ENCODE measurements around the gene TPST2. TPM values are rescaled to one million over a fixed set of nuclear protein-coding genes. Genes with fewer than 3 reads are reported as not detected.

TPST2 gene
- total RNA-seq, 4 donors from 2014 or later = 39.1 to 83.4 (median 60.6) TPM

GRCh38 chr22:26597026-26597425, 7.1 kb upstream of the TPST2 start:
- no peaks in the 10 kb centered on the region for H3K9me3 ChIP-seq
- no peak overlapping the region for H3K27ac ChIP-seq
- no peaks in the 10 kb centered on the region for H3K36me3 ChIP-seq
- peaks cover 0 to 6% (median 1%) of the 10 kb centered on the region in 4 donors for H3K4me1 ChIP-seq
- no peak for DNase-seq (ENCODE audit: low spot score in 2 of 2)
- H3K27me3 ChIP-seq = no peaks in the 10 kb centered on the region
- no peak for TF ChIP-seq CTCF (IDR thresholded peaks at IDR 0.05)
- TF ChIP-seq EP300 (IDR thresholded peaks at IDR 0.05) = no peak
- no peak for TF ChIP-seq POLR2A (IDR thresholded peaks at IDR 0.05)
- no peak overlapping the region for H3K4me3 ChIP-seq
- WGBS, 2 donors = 71 to 81% methylated on average over 4 of the region's 4 CpGs

DNA sequence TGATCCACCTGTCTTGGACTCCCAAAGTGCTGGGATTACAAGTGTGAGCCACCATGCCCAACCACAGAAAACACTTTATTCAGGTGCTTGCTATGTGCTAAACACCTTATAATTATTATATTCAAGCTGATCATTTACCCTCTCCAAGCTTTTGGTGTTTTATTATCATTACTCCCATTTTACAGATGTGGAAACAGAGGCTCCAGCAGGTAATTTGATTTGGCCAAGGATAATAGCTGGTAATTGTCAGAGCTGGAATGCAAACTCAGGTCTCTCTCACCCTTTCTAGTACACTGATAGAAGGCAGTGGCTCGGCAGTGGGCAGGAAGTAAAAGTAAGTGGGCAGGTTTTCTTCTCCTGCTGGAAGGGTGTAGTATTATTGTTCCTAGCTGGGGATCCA, 3.8 kb upstream of the TPST2 start:
- Histone ChIP-seq H3K4me1 (peaks cover 0 to 23% (median 6%) of the 10 kb centered on the region in 4 donors), H3K36me3 (no peaks in the 10 kb centered on the region), H3K27me3 (no peaks in the 10 kb centered on the region), H3K9me3 (no peaks in the 10 kb centered on the region), H3K4me3 (no peak overlapping the region), H3K27ac (no peak overlapping the region)
- no peak for DNase-seq (ENCODE audit: low spot score in 2 of 2)
- TF ChIP-seq CTCF (IDR thresholded peaks at IDR 0.05) = no peak
- no peak for TF ChIP-seq POLR2A (IDR thresholded peaks at IDR 0.05)
- TF ChIP-seq EP300 (IDR thresholded peaks at IDR 0.05) = no peak
- WGBS, 2 donors = 18 to 44% methylated on average over 1 of the region's 1 CpG

- TF ChIP-seq POLR2A (IDR thresholded peaks at IDR 0.05) (no peak), CTCF (IDR thresholded peaks at IDR 0.05) (no peak), EP300 (IDR thresholded peaks at IDR 0.05) (no peak)
- H3K27me3 ChIP-seq = no peaks in the 10 kb centered on the region
- 70 to 81% methylated on average over 4 of the region's 4 CpGs for WGBS, 2 donors
- H3K4me1 ChIP-seq = peaks cover 0 to 23% (median 8%) of the 10 kb centered on the region in 4 donors
- no peaks in the 10 kb centered on the region for H3K9me3 ChIP-seq
- no peaks in the 10 kb centered on the region for H3K36me3 ChIP-seq
- no peak for DNase-seq (ENCODE audit: low spot score in 2 of 2)
- H3K4me3 ChIP-seq = no peak overlapping the region
- H3K27ac ChIP-seq = no peak overlapping the region
These were observed 2.5 kb upstream of the TPST2 start for GRCh38 chr22:26592421-26592891.

DNA sequence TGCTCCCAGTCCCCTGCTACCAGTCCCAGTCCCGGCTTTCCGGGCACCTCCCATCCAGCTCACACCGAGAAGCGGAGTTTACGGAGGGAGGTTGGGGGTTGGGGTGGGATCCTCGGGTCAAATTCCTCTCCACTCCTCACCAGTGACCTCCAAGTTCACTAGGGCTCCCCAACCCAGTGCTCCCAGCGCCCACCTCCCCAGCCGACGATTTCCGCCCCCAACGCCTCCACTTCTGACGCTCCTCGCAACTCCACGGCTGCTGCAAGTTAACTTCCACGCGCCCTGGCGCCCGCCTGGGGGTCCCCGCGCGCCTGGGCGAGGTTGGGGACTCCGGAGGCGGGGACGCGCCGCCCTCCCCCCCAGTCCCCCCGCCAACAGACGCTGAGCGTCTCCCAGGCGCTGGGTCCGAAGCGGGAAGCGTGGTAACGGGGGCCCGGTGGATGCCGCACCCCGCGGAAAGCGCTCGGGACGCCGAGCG, 526 bp downstream of the TPST2 start:
- Histone ChIP-seq H3K4me1 (peaks cover 0 to 39% (median 14%) of the 10 kb centered on the region in 4 donors), H3K36me3 (no peaks in the 10 kb centered on the region), H3K4me3 (peak overlapping the region; percentile 70 to 96 (median 78)), H3K27ac (peak overlapping the region; percentile 33 to 93 (median 85)), H3K27me3 (no peaks in the 10 kb centered on the region), H3K9me3 (no peaks in the 10 kb centered on the region)
- TF ChIP-seq POLR2A (IDR thresholded peaks at IDR 0.05) (no peak), CTCF (IDR thresholded peaks at IDR 0.05) (no peak), EP300 (IDR thresholded peaks at IDR 0.05) (no peak)
- no peak for DNase-seq (ENCODE audit: low spot score in 2 of 2)
- 0% methylated on average over 21 to 30 of the region's 44 CpGs for WGBS, 2 donors

GRCh38 chr22:26588729-26589366, 1.1 kb downstream of the TPST2 start:
- WGBS, 2 donors = 58 to 59% methylated on average over 14 of the region's 14 CpGs
- peaks cover 0 to 39% (median 14%) of the 10 kb centered on the region in 4 donors for H3K4me1 ChIP-seq

More at GRCh38 chr22:26588729-26589366, 1.1 kb downstream of the TPST2 start:
- Histone ChIP-seq H3K27me3 (no peaks in the 10 kb centered on the region), H3K27ac (peak overlapping the region in 3 of 4 donors; percentile 83 to 93 (median 87)), H3K9me3 (no peaks in the 10 kb centered on the region), H3K4me3 (peak overlapping the region; percentile 70 to 96 (median 78)), H3K36me3 (no peaks in the 10 kb centered on the region)
- TF ChIP-seq CTCF (IDR thresholded peaks at IDR 0.05) (no peak), POLR2A (IDR thresholded peaks at IDR 0.05) (no peak), EP300 (IDR thresholded peaks at IDR 0.05) (no peak)
- DNase-seq (ENCODE audit: low spot score in 2 of 2) = no peak

Data from tibial nerve (tissue), 4 donors.